ENCODE measurements around the gene TNIP2.

The TNIP2 gene

GRCh38 chr4:2799224-2799911 lies 43.2 kb upstream of the TNIP2 start:
- H4K20me1 ChIP-seq, result peaks cover 17% of the 10 kb centered on the region
- TF ChIP-seq Cebpa-rat (IDR thresholded peaks at IDR 0.05), result no peak
- H3K27me3 ChIP-seq, result no peaks in the 10 kb centered on the region
- H3K36me3 ChIP-seq, result no peaks in the 10 kb centered on the region
- peak overlapping the region; percentile 73 for H3K9ac ChIP-seq
- H3K4me3 ChIP-seq, result peak overlapping the region; percentile 60
- H3K4me2 ChIP-seq, result peak overlapping the region; percentile 100
- H3K4me1 ChIP-seq, result peaks cover 98% of the 10 kb centered on the region
- peak overlapping the region; percentile 85 for H3K27ac ChIP-seq
- no peaks in the 10 kb centered on the region for H3K9me3 ChIP-seq

- H3K27ac ChIP-seq, result peak overlapping the region; percentile 85
- TF ChIP-seq Cebpa-rat (IDR thresholded peaks at IDR 0.05), result no peak
- H4K20me1 ChIP-seq, result peaks cover 25% of the 10 kb centered on the region
- H3K4me3 ChIP-seq, result peak overlapping the region; percentile 60
- H3K9ac ChIP-seq, result peak overlapping the region; percentile 73
- no peaks in the 10 kb centered on the region for H3K36me3 ChIP-seq
- no peaks in the 10 kb centered on the region for H3K9me3 ChIP-seq
- H3K4me1 ChIP-seq, result peaks cover 98% of the 10 kb centered on the region
- peak overlapping the region; percentile 100 for H3K4me2 ChIP-seq
- 0 out of 2 replicates have a peak, but pooled peaks cover 4% of the 10 kb centered on the region for H3K27me3 ChIP-seq
Measured at GRCh38 chr4:2798399-2799223, 42.5 kb upstream of the TNIP2 start.

GRCh38 chr4:2797545-2798305 lies 41.6 kb upstream of the TNIP2 start:
- H3K9me3 ChIP-seq, result no peaks in the 10 kb centered on the region
- 0 out of 2 replicates have a peak, but pooled peaks cover 4% of the 10 kb centered on the region for H3K27me3 ChIP-seq
- peaks cover 96% of the 10 kb centered on the region for H3K4me1 ChIP-seq
- peak overlapping the region; percentile 60; the same call in 1 of the 2 replicates for H3K4me3 ChIP-seq
- H3K9ac ChIP-seq, result peak overlapping the region; percentile 73; the same call in 1 of the 2 replicates
- H3K27ac ChIP-seq, result peak overlapping the region; percentile 85
- peaks cover 25% of the 10 kb centered on the region for H4K20me1 ChIP-seq
- H3K36me3 ChIP-seq, result no peaks in the 10 kb centered on the region
- H3K4me2 ChIP-seq, result peak overlapping the region; percentile 100
- TF ChIP-seq Cebpa-rat (IDR thresholded peaks at IDR 0.05), result no peak

DNA sequence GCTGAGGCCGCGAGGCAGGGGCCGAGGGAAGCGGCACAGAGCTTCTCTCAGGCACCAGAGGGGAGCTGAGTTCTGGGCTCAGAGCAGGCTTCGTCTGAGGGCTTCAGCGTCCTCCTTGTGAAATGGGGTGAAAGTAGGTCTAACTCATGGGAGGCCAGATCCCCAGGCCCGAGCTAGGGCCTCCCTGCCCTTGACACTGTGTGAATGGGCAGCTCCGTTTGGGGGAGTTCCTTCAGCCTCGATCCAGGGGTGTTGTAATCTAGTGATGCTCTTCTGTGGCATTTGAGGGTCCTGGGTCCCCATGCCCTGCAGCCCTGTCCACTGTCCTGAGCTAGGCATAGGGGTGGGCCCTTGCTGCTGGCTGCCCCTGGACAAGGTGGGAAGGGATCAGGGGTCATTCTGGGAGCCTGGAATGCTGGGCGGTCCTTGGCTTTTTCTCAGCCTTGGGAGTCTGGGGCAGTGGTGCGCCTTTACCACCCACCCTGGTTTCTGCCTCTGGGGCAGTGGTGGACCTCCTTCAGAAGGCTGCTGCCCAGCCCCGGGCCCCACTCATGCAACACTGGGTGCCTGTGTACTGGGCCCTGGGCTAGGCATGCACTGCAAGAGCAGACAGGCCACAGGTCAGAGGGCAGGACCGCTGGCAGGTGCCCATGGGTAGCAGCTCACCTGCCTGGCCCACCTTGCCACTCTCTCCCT lies 40.9 kb upstream of the TNIP2 start:
- Histone ChIP-seq H3K9ac (peak overlapping the region; percentile 73; the same call in 1 of the 2 replicates), H3K4me3 (no peak overlapping the region), H3K4me2 (peak overlapping the region; percentile 100), H3K27ac (peak overlapping the region; percentile 85), H3K36me3 (no peaks in the 10 kb centered on the region), H3K27me3 (0 out of 2 replicates have a peak, but pooled peaks cover 4% of the 10 kb centered on the region), H3K9me3 (no peaks in the 10 kb centered on the region), H3K4me1 (peaks cover 98% of the 10 kb centered on the region), H4K20me1 (peaks cover 25% of the 10 kb centered on the region)
- no peak for TF ChIP-seq Cebpa-rat (IDR thresholded peaks at IDR 0.05)

GRCh38 chr4:2795893-2796848 lies 40.0 kb upstream of the TNIP2 start:
- Histone ChIP-seq H4K20me1 (peaks cover 25% of the 10 kb centered on the region), H3K27me3 (0 out of 2 replicates have a peak, but pooled peaks cover 4% of the 10 kb centered on the region), H3K4me3 (no peak overlapping the region), H3K4me2 (peak overlapping the region; percentile 100), H3K36me3 (no peaks in the 10 kb centered on the region), H3K27ac (peak overlapping the region; percentile 85), H3K4me1 (peaks cover 98% of the 10 kb centered on the region), H3K9ac (peak overlapping the region; percentile 58; the same call in 1 of the 2 replicates), H3K9me3 (no peaks in the 10 kb centered on the region)
- no peak for TF ChIP-seq Cebpa-rat (IDR thresholded peaks at IDR 0.05)

DNA sequence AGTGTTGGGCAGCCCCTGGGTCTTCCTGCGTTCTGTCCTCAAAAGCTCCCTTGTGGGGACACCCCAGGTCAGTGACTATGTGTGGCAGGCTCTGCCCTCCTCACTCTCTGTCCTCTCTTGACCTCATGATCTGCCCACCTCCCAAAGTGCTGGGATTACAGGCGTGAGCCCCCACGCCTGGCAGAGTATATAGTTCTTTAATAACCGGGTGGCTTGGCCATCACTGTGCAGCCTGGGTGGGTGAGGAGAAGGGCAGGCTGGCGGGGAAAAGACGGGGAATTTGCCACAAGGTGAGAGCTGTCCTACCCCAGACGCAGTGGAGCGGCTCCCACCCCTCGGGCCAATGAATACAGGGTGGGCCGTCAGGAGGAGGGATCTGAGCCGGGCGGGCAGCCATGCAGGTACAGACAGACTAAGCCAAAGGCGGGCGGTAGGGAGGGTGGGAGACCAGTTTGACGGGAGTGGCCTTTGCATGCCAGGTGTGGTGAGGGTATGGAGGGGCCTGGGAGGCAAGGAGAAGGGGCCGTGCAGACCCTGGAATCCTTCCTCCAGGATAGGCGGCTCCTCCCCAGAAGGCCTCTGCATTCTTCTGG lies 39.3 kb upstream of the TNIP2 start:
- no peaks in the 10 kb centered on the region for H3K36me3 ChIP-seq
- H3K4me1 ChIP-seq, result peaks cover 98% of the 10 kb centered on the region
- peaks cover 25% of the 10 kb centered on the region for H4K20me1 ChIP-seq
- H3K4me2 ChIP-seq, result peak overlapping the region; percentile 100
- 0 out of 2 replicates have a peak overlapping the region, but pooled peaks have one; percentile 68 for H3K27ac ChIP-seq
- TF ChIP-seq Cebpa-rat (IDR thresholded peaks at IDR 0.05), result no peak
- H3K9me3 ChIP-seq, result no peaks in the 10 kb centered on the region
- 0 out of 2 replicates have a peak overlapping the region, but pooled peaks have one; percentile 53 for H3K9ac ChIP-seq
- 0 out of 2 replicates have a peak, but pooled peaks cover 4% of the 10 kb centered on the region for H3K27me3 ChIP-seq
- no peak overlapping the region for H3K4me3 ChIP-seq

GRCh38 chr4:2794486-2795299 lies 38.6 kb upstream of the TNIP2 start:
- Histone ChIP-seq H3K4me1 (peaks cover 98% of the 10 kb centered on the region), H3K9ac (0 out of 2 replicates have a peak overlapping the region, but pooled peaks have one; percentile 53), H3K4me3 (no peak overlapping the region; the same call in 1 of the 2 replicates), H3K9me3 (no peaks in the 10 kb centered on the region), H3K4me2 (peak overlapping the region; percentile 100), H4K20me1 (peaks cover 25% of the 10 kb centered on the region), H3K27ac (peak overlapping the region; percentile 68), H3K36me3 (no peaks in the 10 kb centered on the region), H3K27me3 (0 out of 2 replicates have a peak, but pooled peaks cover 4% of the 10 kb centered on the region)
- TF ChIP-seq Cebpa-rat (IDR thresholded peaks at IDR 0.05), result no peak

All from BLaER1 (cell line).